ENCODE measurements around the gene BAIAP3.

- no peak for TF ChIP-seq RAD21 (IDR thresholded peaks at IDR 0.05; ENCODE audit: low read length)
- no peak for TF ChIP-seq POLR2A (IDR thresholded peaks at IDR 0.05; ENCODE audit: low read depth, low read length)
- TF ChIP-seq ELK1 (IDR thresholded peaks at IDR 0.05; ENCODE audit: borderline replicate concordance, low read depth, low read length) = no peak
- no peak for TF ChIP-seq RCOR1 (IDR thresholded peaks at IDR 0.05; ENCODE audit: insufficient replicate concordance, low read length)
- no peak for TF ChIP-seq SMC3 (IDR thresholded peaks at IDR 0.05; ENCODE audit: low read depth, low read length)
- no peak for TF ChIP-seq CTCF (conservative IDR thresholded peaks at IDR 0.05; ENCODE audit: low read depth, low read length)
- no peak for TF ChIP-seq MXI1 (IDR thresholded peaks at IDR 0.05; ENCODE audit: borderline replicate concordance, low read depth, low read length)
- TF ChIP-seq MAFK (IDR thresholded peaks at IDR 0.05; ENCODE audit: low read depth, low read length) = no peak
- no peak for TF ChIP-seq RFX5 (IDR thresholded peaks at IDR 0.05; ENCODE audit: low read depth, low read length)
- TF ChIP-seq BHLHE40 (IDR thresholded peaks at IDR 0.05; ENCODE audit: low read depth, low read length) = no peak
- no peak for TF ChIP-seq CHD1 (IDR thresholded peaks at IDR 0.05; ENCODE audit: low read depth, low read length)
- no peak for TF ChIP-seq USF2 (IDR thresholded peaks at IDR 0.05; ENCODE audit: low read depth, low read length)
- no peak for TF ChIP-seq MAZ (IDR thresholded peaks at IDR 0.05; ENCODE audit: borderline replicate concordance, low read depth, low read length)
Measured at GRCh38 chr16:1354815-1355540, 21.5 kb downstream of the BAIAP3 start.

All from IMR-90 (cell line).